NK-92 treated with Interleukin-12 subunit alpha and Interleukin-12 subunit beta, amount 100 ng/mL, for 24 hours (cell line): ENCODE results near the gene CDC34.

ENCODE experiments used
- DNase-seq: peaks from one replicate; lab custom pipeline; 2025; lab: John Stamatoyannopoulos, UW

Gene CDC34

DNA sequence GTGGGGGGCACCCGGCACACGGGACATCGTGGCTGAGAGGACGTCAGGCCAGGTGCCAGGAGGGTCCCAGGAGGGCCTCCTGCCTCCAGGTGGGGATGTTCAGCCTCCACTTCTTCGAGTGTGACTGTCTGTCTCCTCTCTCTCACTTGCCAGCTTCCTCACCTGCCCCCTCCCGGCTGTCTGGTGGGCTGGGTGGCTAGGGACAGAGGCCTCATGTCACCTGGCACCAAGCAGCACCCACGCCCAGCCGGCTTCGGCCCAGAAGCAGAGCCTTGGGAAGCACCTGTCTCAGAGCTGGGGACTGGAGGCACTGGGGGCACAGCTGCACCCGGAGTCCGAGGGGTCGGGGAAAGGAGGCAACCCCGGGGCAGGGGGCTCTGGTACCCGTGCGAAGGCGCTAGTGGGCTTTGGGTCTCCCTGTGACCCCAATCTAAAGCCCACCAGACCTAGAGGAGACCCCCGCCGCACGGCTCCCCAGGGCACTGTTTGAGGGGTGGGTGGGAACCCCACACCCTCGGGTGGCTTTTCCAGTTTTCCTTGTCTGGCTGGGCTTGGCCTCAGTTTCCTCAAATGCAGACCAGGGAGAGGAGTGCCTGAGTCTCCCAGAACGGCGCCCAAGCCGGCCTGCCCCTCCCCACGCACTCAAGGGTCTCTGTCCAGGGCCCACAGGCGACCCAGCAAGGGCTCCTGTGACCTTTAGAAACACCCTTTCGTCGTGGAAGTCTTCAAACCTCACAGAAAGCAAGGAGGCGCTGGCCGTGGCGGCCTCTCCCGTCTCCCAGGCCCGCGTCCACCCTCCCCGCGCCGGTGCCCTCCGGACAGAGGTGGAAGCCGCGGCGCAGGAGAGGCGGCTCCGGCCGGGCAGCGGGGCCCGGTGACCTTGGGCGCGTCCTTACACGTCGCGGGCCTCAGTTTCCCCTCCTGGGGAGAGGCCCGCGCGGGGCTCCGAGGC, 57.5 kb downstream of the CDC34 start:
- DNase-seq: no peak

- DNase-seq: no peak
These were observed 58.3 kb downstream of the CDC34 start, which contains the start of gene HCN2 for GRCh38 chr19:589693-590395. Gene HCN2 (plus strand): TSS chr19:589881. CDS start chr19:589946, 65 bp downstream.

GRCh38 chr19:590396-590745, 58.8 kb downstream of the CDC34 start:
- DNase-seq: no peak

DNA sequence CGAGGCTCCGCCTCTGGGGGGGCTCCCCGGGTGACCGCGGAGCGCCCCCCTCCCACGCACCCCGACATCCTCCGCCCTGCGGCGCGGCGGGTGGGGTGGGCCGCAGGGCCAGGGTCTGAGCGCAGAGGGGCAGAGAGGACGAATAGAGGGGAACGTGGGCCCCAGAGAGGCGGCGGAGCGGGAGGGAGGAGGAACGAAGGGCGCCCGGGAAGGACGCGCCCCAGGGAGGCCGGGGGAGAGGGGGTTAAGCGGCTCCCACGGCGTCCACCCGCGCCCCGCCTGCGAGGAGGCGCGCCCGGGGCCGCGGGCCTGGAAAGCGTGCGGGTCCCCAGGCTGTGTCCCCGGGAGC, 59.2 kb downstream of the CDC34 start:
- no peak for DNase-seq

- DNase-seq: no peak
These were observed 59.8 kb downstream of the CDC34 start for GRCh38 chr19:591099-591958.
